ELF-1 (cell line): Measurements from ENCODE around the gene TEDC1.
A peak's percentile ranks its signal among the peaks of the same experiment; 100 is the strongest.

ENCODE experiments used
- DNase-seq: peaks from one replicate; pipeline ENCODE4 v3.0.0-alpha.2; 2016; ENCODE audit warnings: low read depth, low spot score

Gene TEDC1, protein sequence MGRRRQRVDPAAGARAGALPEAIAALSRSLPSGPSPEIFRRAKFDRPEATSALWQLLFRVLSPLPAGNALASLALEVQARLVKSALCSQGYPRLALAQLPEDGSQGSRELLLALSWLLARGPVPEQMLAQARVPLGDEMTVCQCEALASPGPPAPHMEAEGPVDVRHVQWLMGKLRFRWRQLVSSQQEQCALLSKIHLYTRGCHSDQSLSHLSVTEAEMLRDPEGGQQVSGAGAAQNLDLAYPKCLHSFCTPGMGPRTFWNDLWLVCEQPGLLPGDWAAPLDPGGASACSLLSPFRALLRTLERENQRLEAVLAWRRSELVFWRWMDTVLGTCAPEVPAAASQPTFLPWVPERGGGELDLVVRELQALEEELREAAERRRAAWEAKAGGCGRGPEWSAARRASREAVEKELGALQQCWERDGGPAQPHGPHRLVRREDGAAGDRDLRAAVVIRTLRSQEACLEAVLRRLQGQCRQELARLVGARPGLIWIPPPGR

DNA sequence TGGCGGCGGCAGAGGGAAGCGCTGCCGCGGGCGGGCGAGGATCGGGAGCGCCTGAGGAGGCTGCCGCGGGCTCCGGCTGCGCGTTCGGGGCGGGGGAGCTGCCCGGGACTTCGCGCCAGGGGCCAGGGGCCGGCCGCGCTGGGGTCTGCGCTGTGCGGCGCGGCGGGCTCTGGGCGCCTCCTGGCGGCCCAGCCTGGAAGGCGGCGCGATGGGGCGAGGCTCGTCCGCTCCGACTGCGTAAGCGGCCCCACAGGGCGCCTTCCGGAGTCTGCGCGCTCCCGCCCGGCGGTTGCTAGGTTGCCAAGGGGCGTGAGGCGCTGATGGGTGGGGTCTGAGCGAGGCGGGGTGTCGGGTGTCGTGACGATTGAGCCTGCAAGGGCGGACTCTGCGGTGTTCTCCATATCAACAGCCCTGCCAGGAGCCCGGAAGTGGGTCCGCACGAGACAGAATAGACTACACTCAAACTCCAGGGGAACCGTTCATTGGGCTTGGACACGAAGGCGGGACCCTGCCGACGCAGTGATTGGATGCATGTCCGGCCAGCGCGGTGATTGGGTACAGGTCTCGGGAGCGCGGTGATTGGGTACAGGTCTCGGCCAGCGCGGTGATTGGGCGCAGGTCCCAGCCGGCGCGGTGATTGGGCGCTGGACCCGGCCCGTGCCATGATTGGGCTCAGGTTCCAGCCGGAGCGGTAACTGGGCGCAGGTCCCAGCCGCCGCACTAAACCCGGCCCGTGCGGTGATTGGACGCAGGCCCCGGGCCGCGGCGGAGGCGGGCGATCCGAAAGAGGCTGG, at the start of gene TEDC1:
TSS of gene TEDC1 (plus strand) at position 675 of the 794 bp plus-strand sequence. CDS start 130 bp downstream, outside the sequence.
- peak; percentile 100 for DNase-seq

DNA sequence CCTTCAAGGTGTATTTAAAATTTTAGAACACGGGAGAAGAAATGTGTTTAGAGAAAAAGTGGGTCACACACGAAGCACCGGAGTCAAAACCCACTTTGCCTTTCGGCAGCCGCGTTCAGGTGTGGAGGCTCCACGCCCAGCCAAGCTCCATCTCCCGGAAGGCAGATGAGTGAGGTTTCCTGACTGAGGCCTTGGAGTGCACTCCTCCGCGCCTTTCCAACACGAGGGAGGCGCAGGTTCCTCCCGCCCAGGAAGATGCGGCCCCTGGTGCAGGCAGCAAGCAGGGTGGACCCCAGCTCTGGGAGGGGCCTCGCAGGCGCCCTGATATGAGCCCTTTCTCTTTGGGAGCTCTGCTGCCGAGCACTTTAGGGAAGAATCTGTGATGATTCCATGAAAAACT, 48.9 kb upstream of the TEDC1 start:
- DNase-seq: no peak

DNA sequence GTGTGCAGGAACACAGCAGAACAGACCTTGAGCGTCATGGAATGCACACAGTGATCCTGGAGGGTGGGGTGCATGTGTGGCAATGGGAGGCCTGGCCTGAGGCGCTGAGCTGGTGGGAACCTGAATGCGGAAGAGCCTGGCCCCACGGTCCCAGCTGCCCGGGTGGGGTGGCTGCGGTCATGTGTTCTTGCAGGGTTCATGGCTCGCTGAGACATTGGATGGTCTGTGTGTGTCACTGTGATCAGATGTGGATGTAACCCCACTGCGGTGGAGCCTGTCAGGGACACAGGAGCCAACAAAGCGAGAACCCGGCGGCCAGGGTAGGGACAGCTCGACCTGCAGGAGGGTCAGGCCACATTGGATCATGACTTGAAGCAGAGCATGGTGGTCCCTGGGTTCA, 48.2 kb upstream of the TEDC1 start:
- DNase-seq: no peak

DNA sequence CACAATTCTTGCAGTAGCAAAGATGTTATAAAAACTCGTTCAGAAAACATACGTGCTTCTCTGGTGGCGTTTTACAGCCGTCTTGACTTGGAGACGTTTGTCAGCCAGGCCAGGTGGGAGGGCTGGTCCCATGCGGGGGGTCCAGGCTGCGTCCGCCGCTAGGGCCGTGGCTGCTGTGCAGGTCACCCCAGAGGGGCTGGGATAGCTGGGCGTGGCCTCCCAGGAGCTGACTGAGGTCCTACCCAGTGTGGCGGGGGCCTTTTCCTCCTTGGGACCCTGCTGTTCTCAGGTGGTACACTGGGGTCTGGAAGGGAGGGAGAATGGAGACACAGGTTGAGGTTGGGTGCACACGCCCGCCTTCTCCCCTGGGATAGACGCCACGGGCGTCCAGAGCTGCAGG, 46.2 kb upstream of the TEDC1 start:
- no peak for DNase-seq

DNA sequence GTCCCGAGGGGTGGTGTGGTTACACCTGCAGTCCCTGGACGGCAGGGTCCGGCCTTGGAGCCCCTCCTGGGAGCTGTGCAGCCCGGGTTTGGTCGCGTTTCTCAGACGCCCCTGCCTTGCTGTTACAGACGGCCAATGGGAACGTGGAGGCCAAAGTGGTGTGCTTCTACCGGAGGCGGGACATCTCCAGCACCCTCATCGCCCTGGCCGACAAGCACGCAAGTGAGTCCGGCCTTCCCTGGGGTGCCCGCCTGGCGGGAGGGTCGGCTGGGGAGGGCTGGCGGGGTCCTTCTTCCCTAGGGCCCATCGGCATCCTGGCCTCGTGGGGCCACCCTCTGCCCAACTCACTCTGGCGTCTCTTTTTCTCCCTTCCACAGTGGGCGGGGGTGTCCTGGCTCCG, 45.8 kb upstream of the TEDC1 start:
- DNase-seq: no peak

DNA sequence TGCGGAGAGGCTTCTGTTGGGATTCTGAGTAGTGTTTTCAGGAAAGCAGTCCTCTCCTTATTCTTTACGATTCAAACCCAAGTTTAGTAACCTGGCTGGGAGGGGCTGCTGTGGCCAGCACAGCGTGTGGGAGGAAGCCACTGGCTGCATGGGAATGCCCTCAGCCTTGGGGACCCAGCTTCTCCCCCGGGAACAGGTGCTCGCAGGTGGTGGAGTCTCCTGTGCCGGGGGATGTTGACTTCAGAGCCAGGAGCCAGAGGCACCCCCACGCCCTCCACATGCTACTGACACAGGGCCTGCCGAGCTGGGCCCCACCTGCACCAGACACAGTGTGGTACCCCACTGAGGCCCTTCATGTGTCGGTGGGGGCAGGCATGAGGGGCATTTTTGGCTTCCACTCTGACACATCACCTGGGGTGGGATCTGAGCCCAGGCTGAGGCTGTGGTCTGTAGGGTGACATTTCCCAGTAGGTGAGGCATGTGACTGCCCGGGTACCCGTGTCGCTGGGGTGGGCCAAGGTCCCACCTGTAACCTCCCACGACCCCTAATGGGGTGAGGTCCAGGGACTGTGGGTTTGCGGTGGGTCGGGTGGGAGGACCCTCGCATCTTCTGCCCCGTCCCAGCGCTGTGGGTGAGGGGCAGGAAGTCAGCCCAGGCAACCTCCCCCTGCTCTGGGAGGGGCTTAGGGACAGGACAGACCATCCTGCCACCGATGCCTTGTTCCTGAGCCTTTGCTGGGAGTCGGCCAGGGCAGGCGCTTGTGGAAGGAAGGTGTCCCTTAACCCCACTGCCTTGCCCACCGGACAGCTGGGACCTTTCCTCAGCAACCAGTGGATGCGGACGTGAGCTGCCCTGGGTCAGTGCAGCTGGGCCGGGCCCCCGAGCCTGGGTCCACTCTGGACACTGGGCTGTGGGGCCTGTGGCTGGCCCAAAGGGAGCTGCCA, 44.9 kb upstream of the TEDC1 start:
- no peak for DNase-seq

DNA sequence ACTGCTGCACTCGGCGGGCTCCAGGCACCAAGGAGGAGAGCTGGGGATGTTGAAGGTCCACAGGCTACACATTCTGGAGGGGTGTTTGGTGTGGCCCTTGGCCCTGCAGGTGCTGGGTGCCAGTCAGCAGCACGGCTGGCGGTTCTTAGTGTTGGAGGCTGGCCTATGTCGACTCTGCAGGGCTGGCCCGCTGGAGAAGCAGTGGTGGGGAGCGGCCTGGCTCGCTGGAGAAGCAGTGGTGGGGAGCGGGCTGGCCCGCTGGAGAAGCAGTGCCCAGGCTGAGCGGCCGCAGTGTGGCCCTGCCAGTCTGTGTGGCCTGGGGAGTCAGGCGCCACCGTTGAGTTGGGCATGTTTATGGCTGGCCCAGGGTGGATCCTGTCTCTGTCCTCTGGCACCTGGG, 44.1 kb upstream of the TEDC1 start:
- no peak for DNase-seq

DNA sequence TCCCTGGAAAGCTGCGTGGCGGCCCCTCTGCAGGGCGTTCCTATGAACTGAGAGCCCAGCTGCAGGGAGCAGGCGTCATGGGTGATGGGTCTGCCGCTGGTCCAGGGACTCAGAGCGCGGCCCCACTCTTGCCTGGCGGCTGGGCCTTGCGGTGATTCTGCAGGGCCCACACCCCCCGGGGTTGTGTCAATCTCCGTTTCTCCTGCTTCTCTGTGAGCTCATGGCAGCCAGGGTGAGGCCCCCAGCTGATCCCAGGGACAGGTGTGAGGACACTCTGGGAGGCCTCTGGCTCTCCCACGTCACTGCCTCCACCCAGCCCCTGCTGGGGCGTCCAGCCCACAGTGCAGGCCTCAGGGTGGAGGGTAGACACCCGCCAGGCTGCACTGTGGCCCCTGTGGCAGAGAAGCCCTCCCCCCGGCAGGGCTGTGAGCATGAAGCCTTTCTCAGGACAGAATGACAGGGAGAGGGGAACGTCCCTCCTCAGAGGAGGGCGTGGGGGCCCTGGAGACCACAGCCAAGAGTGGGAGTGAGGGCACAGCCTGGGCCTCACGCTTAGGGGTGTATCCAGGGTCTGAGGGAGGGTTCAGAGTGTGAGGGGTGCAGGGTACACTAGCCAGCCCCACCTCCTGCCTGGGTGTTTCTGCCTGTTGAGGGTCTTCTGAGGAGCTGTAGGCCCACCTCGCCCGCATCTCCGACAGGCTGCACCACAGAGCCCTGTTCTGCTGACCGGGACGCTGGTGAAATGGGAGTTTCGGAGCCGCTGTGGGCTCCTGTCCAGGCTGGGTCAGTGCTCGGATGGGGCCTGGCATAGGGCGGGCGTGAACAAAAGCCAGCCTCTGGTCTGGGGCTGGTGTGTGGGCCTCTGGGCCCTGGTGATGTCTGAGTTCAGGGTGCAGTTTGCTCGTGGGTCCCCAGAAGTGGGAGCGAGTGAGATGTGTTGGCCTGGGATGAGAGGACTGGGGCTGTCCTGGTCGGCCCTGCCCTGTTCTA, 43.1 kb upstream of the TEDC1 start:
- no peak for DNase-seq

DNA sequence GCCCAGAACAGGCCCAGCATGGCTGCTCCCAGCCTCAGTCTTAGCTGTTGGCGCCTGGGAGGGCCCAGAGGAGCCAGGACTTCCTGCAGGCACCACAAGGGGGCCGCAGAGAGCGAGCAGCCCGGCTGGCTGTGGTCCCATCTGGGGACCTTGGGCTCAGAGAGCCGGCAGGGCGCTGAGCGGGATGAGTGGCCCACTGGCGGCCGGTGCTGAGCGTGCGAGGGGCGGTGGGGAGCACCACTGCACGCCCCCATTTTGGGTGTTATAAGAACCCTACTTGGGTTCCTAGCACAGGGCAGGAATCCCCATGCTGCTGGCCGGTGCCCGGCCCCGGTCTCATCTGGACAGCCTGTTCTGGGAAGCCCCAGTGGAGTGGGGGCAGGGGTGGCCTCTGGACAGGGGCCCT, 42.3 kb upstream of the TEDC1 start:
- peak; percentile 83 for DNase-seq

DNA sequence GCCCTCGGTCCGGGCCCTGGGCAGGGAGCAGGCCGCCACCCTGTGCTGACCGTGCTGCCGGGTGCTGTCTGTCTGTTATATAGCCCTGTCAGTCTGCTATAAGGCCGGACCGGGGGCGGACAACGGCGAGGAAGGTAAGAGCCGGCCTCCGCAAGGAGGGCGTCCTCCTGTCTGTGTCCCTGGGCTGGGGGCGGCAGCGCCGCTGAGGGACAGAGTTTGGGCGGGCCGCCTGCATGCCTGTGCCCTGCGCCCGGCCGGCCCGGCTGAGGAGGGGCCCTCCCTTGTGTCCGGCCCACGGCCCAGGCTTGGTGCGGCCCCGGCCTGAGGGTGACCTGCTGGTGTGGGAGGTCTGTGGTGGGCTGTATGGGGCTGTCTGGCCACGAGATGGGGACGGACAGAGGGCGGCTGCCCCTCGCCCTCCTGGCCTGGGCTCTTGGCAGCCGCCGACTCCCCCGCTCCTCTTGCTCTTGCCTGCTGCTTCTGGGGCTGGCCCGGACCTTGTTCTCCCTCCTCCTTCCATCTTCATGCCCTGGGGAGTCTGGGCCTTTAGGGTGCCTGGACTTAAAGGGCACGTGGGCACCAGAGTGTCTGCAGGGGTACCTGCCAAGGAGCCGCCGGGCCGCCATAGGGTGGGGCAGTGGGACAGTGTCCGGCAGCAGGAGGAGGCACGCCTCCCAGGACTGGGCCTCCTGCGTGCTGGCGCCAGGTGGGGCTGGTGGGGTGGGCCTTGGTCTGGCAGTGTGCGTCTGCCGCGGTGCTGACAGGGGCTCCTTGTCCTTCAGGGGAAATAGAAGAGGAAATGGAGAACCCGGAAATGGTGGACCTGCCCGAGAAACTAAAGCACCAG, 41.5 kb upstream of the TEDC1 start:
- DNase-seq: no peak

DNA sequence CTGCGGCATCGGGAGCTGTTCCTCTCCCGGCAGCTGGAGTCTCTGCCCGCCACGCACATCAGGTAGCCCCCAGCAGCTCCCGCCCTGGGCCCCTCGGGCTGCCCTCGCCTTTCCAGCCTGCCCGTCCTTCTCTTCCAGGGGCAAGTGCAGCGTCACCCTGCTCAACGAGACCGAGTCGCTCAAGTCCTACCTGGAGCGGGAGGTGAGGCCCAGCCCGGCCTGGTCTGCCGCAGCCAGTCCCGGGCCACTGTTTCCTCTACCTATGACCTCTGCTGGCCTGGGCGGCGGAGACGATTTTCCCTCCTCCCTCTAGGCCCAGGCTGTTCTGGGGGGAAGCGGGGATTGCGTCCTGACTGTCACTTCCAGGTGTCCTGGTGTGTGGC, 40.9 kb upstream of the TEDC1 start:
- DNase-seq: no peak

DNA sequence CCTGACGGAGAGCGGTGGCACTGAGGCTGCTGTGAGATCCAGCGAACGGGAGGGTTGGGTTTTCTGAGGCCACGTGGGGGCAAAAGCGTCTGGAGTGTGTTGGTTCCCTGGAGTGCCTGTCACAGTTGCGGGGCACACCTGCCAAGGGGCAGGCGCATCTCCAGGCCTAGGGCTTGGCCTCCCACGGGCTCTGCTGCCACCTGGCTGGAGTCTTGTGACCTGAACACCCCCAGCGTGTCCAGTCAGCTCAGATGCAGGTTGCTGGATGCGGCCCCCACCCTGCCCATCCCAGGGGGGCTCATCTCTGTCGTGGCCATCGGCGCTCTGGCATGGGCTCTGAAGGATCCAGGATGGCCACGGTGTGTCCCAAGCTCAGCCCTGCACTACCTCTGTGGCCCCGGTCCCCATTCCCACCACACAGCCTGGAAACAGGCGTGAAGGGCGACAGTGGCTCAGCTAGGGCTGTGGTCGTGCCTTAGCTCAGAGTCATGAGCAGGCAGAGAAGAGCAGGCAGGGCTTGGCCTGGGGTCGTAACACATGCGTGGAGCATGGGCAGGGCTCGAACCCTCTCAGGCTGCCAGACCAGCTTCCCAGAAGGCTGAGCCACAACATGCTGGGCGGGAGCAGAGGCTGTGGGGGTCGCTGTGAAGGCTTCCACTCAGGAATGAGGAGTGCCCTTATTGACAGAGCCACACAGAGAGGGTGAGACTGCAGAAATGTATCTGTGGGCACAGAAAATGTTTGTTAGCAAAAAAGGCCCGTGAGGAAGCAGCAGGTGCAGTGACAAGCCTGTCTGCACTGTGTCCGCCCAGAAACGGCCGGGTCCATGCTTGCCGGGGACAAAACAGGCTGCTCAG, 40.0 kb upstream of the TEDC1 start:
- DNase-seq: no peak

DNA sequence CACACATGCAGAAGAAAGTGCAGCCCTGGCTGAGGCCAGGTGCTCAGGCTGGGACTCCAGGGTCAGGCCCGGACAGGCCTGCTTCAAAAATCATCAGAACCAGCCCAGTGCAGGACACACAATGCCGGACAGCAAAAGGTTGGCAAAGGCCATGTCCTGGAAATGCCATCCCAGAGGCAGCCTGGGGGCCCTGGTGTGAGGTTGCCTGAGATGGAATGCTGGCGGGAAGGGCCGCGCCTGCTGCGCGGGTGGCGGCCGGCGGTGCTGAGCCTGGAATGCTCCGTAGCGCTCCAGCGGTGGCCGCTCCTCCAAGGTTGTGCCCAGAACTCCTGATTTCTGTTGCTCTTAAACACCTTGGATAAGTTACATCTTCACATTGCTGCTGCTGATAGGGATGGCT, 38.1 kb upstream of the TEDC1 start:
- DNase-seq: no peak

DNA sequence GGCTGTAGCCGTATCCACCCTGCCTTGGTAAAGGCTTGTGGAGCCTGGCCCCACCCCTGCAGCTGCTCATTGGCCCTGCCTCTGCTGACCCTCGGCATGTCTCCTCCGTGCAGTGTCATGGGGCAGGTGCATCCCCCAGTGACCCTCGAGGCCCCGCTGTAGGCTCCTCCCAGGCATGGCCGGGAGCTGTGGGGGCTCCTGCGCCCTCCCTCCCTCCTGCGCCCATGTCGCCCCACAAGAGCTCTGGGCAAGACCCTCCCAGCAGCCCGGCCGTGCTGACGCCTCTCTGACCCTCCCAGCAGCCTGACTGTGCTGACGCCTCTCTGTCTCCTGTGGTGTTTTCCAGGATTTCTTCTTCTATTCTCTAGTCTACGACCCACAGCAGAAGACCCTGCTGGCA, 37.2 kb upstream of the TEDC1 start:
- no peak for DNase-seq

DNA sequence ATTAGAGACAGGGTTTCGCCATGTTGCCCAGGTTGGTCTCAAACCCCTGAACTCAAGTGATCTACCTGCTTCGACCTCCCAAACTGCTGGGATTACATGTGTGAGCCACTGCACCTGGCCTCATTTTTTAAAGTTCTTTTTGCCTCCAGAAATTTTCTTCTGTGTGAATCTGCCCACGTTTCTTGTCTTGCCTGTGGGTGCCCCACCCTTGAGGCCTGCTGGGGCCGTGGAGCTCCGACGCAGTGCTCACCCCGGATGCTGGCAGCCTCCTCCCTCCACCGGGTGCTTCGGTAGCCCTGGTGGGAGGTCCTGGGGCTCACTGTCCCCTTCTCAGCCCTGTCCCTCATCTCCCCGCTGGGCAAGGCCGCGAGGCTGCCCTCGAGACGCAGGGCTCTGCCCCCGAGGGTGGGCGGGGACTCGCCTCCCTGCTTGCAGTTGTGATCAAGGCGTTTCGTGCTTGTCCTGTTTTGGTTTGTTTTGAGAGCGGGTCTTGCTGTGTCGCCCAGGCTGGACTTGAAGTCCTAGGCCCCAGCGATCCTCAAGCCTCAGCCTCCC, 35.9 kb upstream of the TEDC1 start:
- no peak for DNase-seq

DNA sequence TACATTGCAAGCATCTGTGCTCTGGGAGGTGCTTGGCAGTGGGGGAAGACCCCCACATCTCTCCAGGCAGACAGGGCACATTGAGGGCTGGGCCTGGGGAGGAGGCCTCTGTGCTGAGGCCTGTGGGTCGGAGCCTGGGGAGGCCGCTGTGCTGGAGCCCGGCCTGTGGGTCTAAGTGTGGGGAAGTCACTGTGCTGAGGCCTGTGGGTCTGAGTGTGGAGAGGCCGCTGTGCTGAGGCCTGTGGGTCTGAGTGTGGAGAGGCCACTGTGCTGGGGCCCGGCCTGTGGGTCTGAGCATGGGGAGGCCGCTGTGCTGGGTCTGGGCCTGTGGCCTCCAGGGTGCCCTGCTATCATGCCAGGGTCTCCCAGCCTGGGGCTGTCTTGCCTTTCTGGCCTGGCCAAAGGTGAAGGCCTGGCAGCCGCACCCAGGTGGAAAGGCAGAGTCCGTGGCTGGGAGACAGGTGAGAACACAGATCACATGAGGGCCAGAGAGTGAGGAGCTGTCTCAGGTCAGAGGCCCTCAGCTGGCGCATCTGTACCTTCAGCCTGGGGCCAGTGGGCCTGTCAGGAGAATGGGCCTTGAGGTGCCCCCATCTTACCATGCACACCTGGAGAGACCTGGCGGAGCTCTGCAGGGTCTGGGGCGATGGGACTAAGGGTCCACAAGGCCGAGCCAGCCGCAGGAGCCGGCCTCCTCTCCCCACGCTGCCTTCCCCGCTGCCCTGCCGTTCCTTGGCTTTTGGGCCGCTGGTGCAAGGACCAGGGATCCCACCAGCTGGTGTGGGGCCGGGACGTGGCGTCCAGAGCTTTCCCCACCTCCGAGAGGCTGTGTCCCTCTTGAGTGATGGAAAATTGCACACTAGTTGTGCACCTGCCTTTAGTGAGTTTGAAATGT, 35.0 kb upstream of the TEDC1 start:
- no peak for DNase-seq
